HepG2 (cell line): ENCODE measurements around the gene TOMM40L. TPM values are rescaled to one million over a fixed set of nuclear protein-coding genes. Genes with fewer than 3 reads are reported as not detected.

Experiments used
- ATAC-seq: fragments of 200-7000 bp; cut with Tn5 transposase; 3 replicates; pipeline ENCODE4 v1.9.1; 2020; ENCODE audit warnings: mild to moderate bottlenecking, moderate library complexity
- BruUV-seq: library from RNA; stranded (reverse); fragments of 400-500 nt; replicated peaks from 2 replicates; lab custom pipeline; 2021; lab: Mats Ljungman, UMichigan
- CTCF ChIA-PET: fragments of 300-600 bp; formaldehyde crosslinking; extraction: SDS; loops from one replicate; lab custom pipeline; 2021; ENCODE audit warnings: low total read pairs, inconsistent platforms, low intra/inter-chr PET ratio; lab: Yijun Ruan, JAX
- POLR2A ChIA-PET: fragments of 350-600 bp; sonication (Branson Sonifier 250); formaldehyde crosslinking; loops from one replicate; lab custom pipeline; 2020; ENCODE audit warnings: antibody characterized with exemption, inconsistent platforms; lab: Yijun Ruan, JAX
- DNase-seq: peaks from one replicate; pipeline ENCODE4 v3.0.0-alpha.2; 2015; ENCODE audit warnings: low spot score
- FAIRE-seq: peaks from 3 replicates; lab custom pipeline; 2011; peaks lifted over from hg19 to GRCh38; lab: Jason Lieb, UNC
- H2AFZ ChIP-seq: one replicate; pipeline ENCODE4 v1.6.1; 2011; ENCODE audit warnings: low read length, inconsistent platforms
- H3K27ac ChIP-seq: fragments of 300-600 bp; 3 replicates; pipeline ENCODE4 v1.8.0; 2011; ENCODE audit warnings: mixed run types, mild to moderate bottlenecking, mixed read lengths, low read length, inconsistent platforms; ENCODE audit not compliant: insufficient read depth; ENCODE audit errors: extremely low read length
- H3K27me3 ChIP-seq, 2 experiments: fragments of 200-600 bp in 1 of 2; 2 replicates in 1 of 2; 3 replicates in 1 of 2; pipeline versions ENCODE4 v1.6.0 to v1.8.0; 2011; ENCODE audit warnings: low read length in 2 of 2, mild to moderate bottlenecking in 2 of 2, moderate library complexity in 2 of 2, inconsistent platforms in 1 of 2; ENCODE audit not compliant: insufficient read depth in 2 of 2, control insufficient read depth in 1 of 2
- H3K36me3 ChIP-seq, 2 experiments: fragments of 200-600 bp in 1 of 2; replicated peaks in 1 of 2; 2 replicates in 1 of 2; 3 replicates in 1 of 2; pipeline versions ENCODE4 v1.5.1 to v1.8.0; 2011; ENCODE audit warnings: low read length in 2 of 2, inconsistent platforms in 1 of 2; ENCODE audit not compliant: insufficient read depth in 2 of 2, control insufficient read depth in 1 of 2
- H3K4me1 ChIP-seq: 2 replicates; pipeline ENCODE4 v1.5.1; 2012; ENCODE audit warnings: low read length, inconsistent platforms; ENCODE audit not compliant: insufficient read depth
- H3K4me2 ChIP-seq: 2 replicates; pipeline ENCODE4 v1.6.0; 2011; ENCODE audit warnings: low read depth, low read length, inconsistent platforms
- H3K4me3 ChIP-seq, 3 experiments: fragments of 200-600 bp in 1 of 3; sonication (generic), shearing (Covaris generic) in 1 of 3; replicated peaks in 1 of 3; 2 replicates each; pipeline ENCODE4 v1.5.1; 2011 to 2016; ENCODE audit warnings: low read length in 3 of 3, inconsistent platforms in 2 of 3, low read depth in 2 of 3, mild to moderate bottlenecking in 2 of 3, control low read depth in 1 of 3, mixed read lengths in 1 of 3; ENCODE audit not compliant: insufficient read depth in 1 of 3
- H3K79me2 ChIP-seq: one replicate; pipeline ENCODE4 v1.6.1; 2011; ENCODE audit warnings: low read length, inconsistent platforms; ENCODE audit not compliant: insufficient read depth
- H3K9ac ChIP-seq: 2 replicates; pipeline ENCODE4 v1.6.0; 2011; ENCODE audit warnings: mild to moderate bottlenecking, low read depth, low read length, inconsistent platforms; ENCODE audit not compliant: insufficient read depth
- H3K9me3 ChIP-seq: 2 replicates; pipeline ENCODE4 v1.5.1; 2012; ENCODE audit warnings: mild to moderate bottlenecking, low read length
- H4K20me1 ChIP-seq: 2 replicates; pipeline ENCODE4 v1.6.0; 2011; ENCODE audit warnings: inconsistent platforms, mild to moderate bottlenecking, low read length, moderate library complexity; ENCODE audit not compliant: insufficient read depth
- ARNT2 ChIP-seq: sonication (generic); formaldehyde crosslinking; IDR thresholded peaks from 2 replicates; pipeline ENCODE4 v1.8.0; 2022; ENCODE audit warnings: mild to moderate bottlenecking, low read depth, missing genetic modification reagents, moderate library complexity
- DMAP1 ChIP-seq: IDR thresholded peaks from 2 replicates; pipeline ENCODE4 v1.6.1; 2016
- HNRNPLL ChIP-seq: fragments of 200-400 bp; formaldehyde crosslinking; IDR thresholded peaks from 2 replicates; pipeline ENCODE4 v1.6.1; 2017; ENCODE audit warnings: mild to moderate bottlenecking, low read depth, low read length; ENCODE audit not compliant: poor library complexity, severe bottlenecking
- RAD21 ChIP-seq: fragments of 450-650 bp; formaldehyde crosslinking; IDR thresholded peaks from 2 replicates; pipeline ENCODE4 v1.5.0; 2020; ENCODE audit warnings: mild to moderate bottlenecking
- SNAI1 ChIP-seq: sonication (generic); formaldehyde crosslinking; IDR thresholded peaks from 2 replicates; pipeline ENCODE4 v1.5.0; 2020; ENCODE audit warnings: mild to moderate bottlenecking, missing genetic modification reagents, borderline replicate concordance
- SNRNP70 ChIP-seq: fragments of 200-400 bp; formaldehyde crosslinking; IDR thresholded peaks from 2 replicates; pipeline ENCODE4 v1.6.1; 2017; ENCODE audit warnings: mild to moderate bottlenecking, low read depth, low read length, moderate library complexity
- ZNF776 ChIP-seq: sonication (generic); formaldehyde crosslinking; IDR thresholded peaks from 2 replicates; pipeline ENCODE4 v1.4.0; 2020; ENCODE audit warnings: mild to moderate bottlenecking, missing genetic modification reagents
- ZSCAN12 ChIP-seq: sonication (generic); formaldehyde crosslinking; IDR thresholded peaks from 2 replicates; pipeline ENCODE4 v1.9.0; 2021; ENCODE audit warnings: mild to moderate bottlenecking, missing genetic modification reagents
- WGBS: methylation state at CpG from one replicate; pipeline ENCODE4 v1.1.6; 2017; ENCODE audit warnings: low lambda C conversion rate; 5-methylcytosine and 5-hydroxymethylcytosine counted together
- in situ Hi-C: cut with HindIII; loops from 2 replicates; pipeline ENCODE4 v1.10.0; 2017; ENCODE audit warnings: low pct_unique_long_range_greater_than_20kb; ENCODE audit not compliant: extremely low pct_ligation_motif_present
- intact Hi-C: fragments of 100-400 bp; cut with micrococcal nuclease; formaldehyde crosslinking; loops from one replicate; pipeline ENCODE4 v1.10.0; 2022; ENCODE audit not compliant: unreplicated experiment
- polyA plus RNA-seq, 8 experiments: library from polyadenylated mRNA; depleted of rRNA in 3 of 8; stranded (reverse) in 7 of 8; unstranded in 1 of 8; fragments of >200 nt; fragmentation: Illumina TruSeq in 4 of 8; extraction: Trizol in 4 of 8; gene quantifications; 2 replicates each; pipeline versions ENCODE4 v1.2.1 to v1.2.3, GENCODE V29; 2011 to 2016; ENCODE audit warnings: low read depth in 4 of 8, missing spikeins in 1 of 8, mixed read lengths in 1 of 8; ENCODE audit not compliant: insufficient read depth in 1 of 8
- total RNA-seq, 5 experiments: library from RNA; depleted of rRNA; stranded (reverse); fragments of >200 nt; fragmentation: Illumina TruSeq; extraction: Trizol; gene quantifications; 2 replicates each; pipeline ENCODE4 v1.2.3, GENCODE V29; 2016; ENCODE audit warnings: low read depth in 1 of 5
- TF ChIP-seq, protein P1 (sequence below): IDR thresholded peaks from 2 replicates; pipeline ENCODE4 v1.6.1; 2016; ENCODE audit warnings: mild to moderate bottlenecking
- TF ChIP-seq, protein P2 (sequence below): sonication (generic); formaldehyde crosslinking; IDR thresholded peaks from 2 replicates; pipeline ENCODE4 v1.5.1; 2020; ENCODE audit warnings: missing genetic modification reagents, mild to moderate bottlenecking, borderline replicate concordance
- TF ChIP-seq, protein P3 (sequence below): IDR thresholded peaks from 2 replicates; pipeline ENCODE4 v1.6.1; 2016; ENCODE audit warnings: mild to moderate bottlenecking, missing biosample characterization, missing genetic modification reagents
- TF ChIP-seq, protein P4 (sequence below): sonication (generic); formaldehyde crosslinking; IDR thresholded peaks from 2 replicates; pipeline ENCODE4 v1.4.0; 2020; ENCODE audit warnings: mild to moderate bottlenecking, missing genetic modification reagents

Gene TOMM40L
- total and polyA plus RNA-seq, 2 of the 13 experiments (the other 11 are each of a cell fraction or from before 2014, with no cell fraction given), result 14.1 to 26.2 TPM

DNA sequence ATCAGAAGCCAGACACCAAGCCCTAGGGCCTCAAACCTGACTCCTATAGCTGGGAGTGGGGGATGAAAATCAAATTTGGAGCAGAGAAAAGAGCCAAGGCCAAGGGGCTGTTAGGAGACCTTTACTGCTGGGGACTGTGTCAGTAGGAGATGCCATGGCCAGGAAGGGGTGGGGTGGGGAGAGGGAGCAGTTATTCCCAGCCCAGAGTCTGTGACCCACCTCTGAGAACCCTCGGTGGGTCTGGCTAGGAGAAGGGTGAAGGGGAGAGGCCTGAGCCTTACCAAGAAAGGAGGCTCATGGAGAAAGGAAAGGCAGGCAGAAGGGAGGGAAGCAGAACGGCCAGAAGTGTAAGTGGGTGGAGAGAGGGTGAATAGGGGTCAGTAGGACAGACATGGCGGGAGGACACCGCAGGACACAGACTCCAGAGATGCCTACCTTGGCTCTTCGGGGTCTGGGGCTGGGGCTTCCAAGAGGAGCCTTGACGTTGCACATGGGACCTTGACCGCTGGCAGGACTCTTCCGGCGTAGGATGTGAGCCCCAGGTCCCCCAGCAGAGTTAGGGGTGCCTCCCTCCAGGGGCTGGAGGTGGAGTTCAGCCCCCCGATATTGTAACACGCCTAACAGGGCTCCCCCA, 28.2 kb upstream of the TOMM40L start:
- Histone ChIP-seq H3K79me2 (peaks cover 3% of the 10 kb centered on the region), H3K9me3 (no peaks in the 10 kb centered on the region), H3K36me3 (no peaks in the 10 kb centered on the region), H3K4me2 (peak overlapping the region; percentile 98), H4K20me1 (no peaks in the 10 kb centered on the region), H3K27me3 (no peaks in the 10 kb centered on the region; a peak in 1 of 5 replicates), H3K4me1 (peaks cover 69% of the 10 kb centered on the region), H3K27ac (no peak overlapping the region), H2AFZ (no peak overlapping the region), H3K9ac (peak overlapping the region; percentile 56), H3K4me3 (peak overlapping the region; percentile 54 to 85 (median 56))
- 0 out of 2 replicates have a peak, but pooled peaks have one; percentile 53 for TF ChIP-seq ZNF776 (CRISPR knock-in tag)
- TF ChIP-seq SNRNP70, result no peak
- TF ChIP-seq SNAI1 (CRISPR knock-in tag), result 0 out of 2 replicates have a peak, but pooled peaks have one; percentile 36
- 0 out of 2 replicates have a peak, but pooled peaks have one; percentile 7 for TF ChIP-seq ARNT2
- in situ Hi-C loops (loop anchor here (5.0 kb wide), 1 partner anchor 185 kb away; no protein-coding TSS in a partner anchor), intact Hi-C loops (loop anchor here (1.0 kb wide), 1 partner anchor 28 kb away; no protein-coding TSS in a partner anchor)
- BruUV-seq, result no TSS peak
- WGBS, result 43% methylated on average over 5 of the region's 11 CpGs
- CTCF ChIA-PET, result no interaction called here
- DNase-seq (no peak), ATAC-seq (no peak), FAIRE-seq (no peak)
- POLR2A ChIA-PET, result interaction anchor here (0.9 to 3.5 kb wide), 10 partner anchors 19 to 202 kb away, joined by 3 to 44 read pairs (median 4); partner anchors contain the start of genes APOA2, B4GALT3, PPOX and SDHC

DNA sequence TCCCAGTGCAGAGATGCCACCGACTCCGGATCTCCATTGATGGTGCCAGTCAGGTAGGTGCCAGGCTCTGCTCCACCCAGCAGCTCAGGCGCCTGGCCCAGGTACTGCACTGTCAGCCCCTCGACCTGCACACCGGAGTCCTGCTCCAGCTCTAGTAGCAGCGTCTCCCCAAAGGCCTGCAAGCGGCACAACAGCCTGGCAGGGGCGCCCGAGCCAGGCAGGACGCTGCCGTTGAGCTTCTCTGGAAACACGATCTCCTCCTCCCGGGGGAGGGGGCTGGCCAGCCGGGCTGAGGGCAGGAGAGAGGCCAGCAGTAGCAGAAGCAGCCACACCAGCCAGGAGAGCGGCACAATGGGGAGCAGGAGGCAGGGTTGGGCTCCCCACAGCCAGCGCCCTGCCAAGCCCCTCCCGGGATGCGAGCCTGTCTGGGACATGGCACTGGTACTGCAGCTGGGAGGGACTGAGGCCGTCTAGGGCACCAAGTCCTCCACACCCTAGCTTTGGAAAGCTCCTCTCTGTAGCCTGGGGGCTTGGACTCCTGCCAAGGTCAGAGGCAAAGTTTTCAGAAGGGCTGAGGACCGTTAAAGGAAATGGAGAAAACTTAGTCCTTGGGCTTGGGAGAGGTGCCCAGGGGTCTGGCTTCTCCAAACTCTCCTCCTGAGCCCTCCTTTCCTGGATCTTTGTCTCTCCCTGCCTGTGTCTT, 27.5 kb upstream of the TOMM40L start:
- intact Hi-C loops (loop anchor here (1.0 kb wide), 1 partner anchor 27 kb away; no protein-coding TSS in a partner anchor), in situ Hi-C loops (loop anchor here (5.0 kb wide), 1 partner anchor 184 kb away; no protein-coding TSS in a partner anchor)
- DNase-seq (peak; percentile 56), ATAC-seq (peak; percentile 60), FAIRE-seq (no peak)
- H3K4me1 ChIP-seq, result peaks cover 68% of the 10 kb centered on the region
- ChIA-PET CTCF (no interaction called here), POLR2A (interaction anchor here (0.9 to 3.5 kb wide), 13 partner anchors 18 to 202 kb away, joined by 3 to 44 read pairs (median 4); partner anchors contain the start of genes APOA2, B4GALT3, CFAP126 and PPOX)
- no peak overlapping the region for H3K27ac ChIP-seq
- H4K20me1 ChIP-seq, result no peaks in the 10 kb centered on the region
- peak overlapping the region; percentile 56 for H3K9ac ChIP-seq
- no peak overlapping the region for H2AFZ ChIP-seq
- H3K36me3 ChIP-seq, result peaks cover 0 to 2% of the 10 kb centered on the region in 2 experiments; a peak in 1 of 5 replicates
- peak overlapping the region; percentile 98 for H3K4me2 ChIP-seq
- H3K27me3 ChIP-seq, result no peaks in the 10 kb centered on the region; a peak in 1 of 5 replicates
- no TSS peak for BruUV-seq
- peak overlapping the region; percentile 54 to 85 (median 56) for H3K4me3 ChIP-seq
- no peaks in the 10 kb centered on the region for H3K9me3 ChIP-seq
- H3K79me2 ChIP-seq, result peaks cover 9% of the 10 kb centered on the region
- WGBS, result 2% methylated on average over 7 of the region's 20 CpGs
- peak; percentile 23 for TF ChIP-seq HNRNPLL
- TF ChIP-seq, protein P1, sequence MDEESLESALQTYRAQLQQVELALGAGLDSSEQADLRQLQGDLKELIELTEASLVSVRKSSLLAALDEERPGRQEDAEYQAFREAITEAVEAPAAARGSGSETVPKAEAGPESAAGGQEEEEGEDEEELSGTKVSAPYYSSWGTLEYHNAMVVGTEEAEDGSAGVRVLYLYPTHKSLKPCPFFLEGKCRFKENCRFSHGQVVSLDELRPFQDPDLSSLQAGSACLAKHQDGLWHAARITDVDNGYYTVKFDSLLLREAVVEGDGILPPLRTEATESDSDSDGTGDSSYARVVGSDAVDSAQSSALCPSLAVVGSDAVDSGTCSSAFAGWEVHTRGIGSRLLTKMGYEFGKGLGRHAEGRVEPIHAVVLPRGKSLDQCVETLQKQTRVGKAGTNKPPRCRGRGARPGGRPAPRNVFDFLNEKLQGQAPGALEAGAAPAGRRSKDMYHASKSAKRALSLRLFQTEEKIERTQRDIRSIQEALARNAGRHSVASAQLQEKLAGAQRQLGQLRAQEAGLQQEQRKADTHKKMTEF, result no peak
- TF ChIP-seq, protein P2, sequence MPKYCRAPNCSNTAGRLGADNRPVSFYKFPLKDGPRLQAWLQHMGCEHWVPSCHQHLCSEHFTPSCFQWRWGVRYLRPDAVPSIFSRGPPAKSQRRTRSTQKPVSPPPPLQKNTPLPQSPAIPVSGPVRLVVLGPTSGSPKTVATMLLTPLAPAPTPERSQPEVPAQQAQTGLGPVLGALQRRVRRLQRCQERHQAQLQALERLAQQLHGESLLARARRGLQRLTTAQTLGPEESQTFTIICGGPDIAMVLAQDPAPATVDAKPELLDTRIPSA, result 0 out of 2 replicates have a peak, but pooled peaks have one; percentile 35
- TF ChIP-seq RAD21, result peak; percentile 48; the same call in 1 of the 2 replicates
- TF ChIP-seq, protein P3, sequence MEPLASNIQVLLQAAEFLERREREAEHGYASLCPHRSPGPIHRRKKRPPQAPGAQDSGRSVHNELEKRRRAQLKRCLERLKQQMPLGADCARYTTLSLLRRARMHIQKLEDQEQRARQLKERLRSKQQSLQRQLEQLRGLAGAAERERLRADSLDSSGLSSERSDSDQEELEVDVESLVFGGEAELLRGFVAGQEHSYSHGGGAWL, result no peak
- no peak for TF ChIP-seq ZSCAN12
- TF ChIP-seq, protein P4, sequence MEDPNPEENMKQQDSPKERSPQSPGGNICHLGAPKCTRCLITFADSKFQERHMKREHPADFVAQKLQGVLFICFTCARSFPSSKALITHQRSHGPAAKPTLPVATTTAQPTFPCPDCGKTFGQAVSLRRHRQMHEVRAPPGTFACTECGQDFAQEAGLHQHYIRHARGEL, result 0 out of 2 replicates have a peak, but pooled peaks have one; percentile 68
- no peak for TF ChIP-seq DMAP1 (CRISPR knock-in tag)
